Eye (tissue), 1 donor: ENCODE data around the gene TOMM40L.
"Not testable (repeated sequence)": the region's sequence is repeated elsewhere in the genome, so short reads cannot be mapped to it uniquely, and the experiment has no call there.

Experiments
- DNase-seq: peaks from one replicate; pipeline ENCODE4 v3.0.0-alpha.2; 2015

Gene TOMM40L

DNA sequence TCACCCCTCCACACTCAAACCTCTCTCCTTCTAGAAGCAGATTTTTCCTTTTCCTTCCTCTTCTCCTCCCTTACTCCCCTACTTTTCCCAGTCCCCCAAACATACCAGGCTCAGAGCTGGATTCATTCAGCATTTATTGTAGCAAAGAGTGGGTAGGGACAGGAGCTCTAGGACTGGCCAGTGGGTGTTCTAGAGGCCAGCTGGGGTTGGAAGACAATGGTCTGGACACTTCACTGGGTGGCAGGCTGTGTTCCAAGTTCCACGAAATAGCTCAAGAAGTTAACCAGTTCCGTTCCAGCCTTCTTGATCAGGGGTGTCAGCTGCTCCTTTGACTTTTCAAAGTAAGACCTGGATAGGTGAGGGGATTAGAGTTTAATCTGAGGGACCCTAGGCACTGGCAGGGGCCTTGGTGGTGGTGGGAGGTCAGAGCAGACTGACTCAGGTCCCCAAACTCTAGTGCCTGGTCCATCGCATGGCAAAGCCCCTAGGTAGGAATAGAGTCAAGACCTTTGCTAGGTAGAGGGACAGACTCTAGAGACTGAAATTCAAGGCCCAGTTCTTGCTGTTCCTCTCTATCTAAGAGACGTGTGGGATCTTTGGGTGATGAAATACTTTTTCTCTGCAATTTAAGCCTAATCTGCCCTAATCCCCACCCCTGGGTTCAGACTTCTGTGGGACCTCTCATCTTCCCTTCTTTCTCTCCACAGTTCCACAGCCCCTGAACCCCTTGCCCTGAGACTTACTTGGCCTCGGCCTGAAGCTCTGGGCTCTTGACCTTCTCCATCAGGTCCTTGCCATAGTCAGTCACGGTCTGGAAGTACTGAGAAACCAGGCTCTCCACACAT, 3.5 kb upstream of the TOMM40L start:
- DNase-seq, result no peak

DNA sequence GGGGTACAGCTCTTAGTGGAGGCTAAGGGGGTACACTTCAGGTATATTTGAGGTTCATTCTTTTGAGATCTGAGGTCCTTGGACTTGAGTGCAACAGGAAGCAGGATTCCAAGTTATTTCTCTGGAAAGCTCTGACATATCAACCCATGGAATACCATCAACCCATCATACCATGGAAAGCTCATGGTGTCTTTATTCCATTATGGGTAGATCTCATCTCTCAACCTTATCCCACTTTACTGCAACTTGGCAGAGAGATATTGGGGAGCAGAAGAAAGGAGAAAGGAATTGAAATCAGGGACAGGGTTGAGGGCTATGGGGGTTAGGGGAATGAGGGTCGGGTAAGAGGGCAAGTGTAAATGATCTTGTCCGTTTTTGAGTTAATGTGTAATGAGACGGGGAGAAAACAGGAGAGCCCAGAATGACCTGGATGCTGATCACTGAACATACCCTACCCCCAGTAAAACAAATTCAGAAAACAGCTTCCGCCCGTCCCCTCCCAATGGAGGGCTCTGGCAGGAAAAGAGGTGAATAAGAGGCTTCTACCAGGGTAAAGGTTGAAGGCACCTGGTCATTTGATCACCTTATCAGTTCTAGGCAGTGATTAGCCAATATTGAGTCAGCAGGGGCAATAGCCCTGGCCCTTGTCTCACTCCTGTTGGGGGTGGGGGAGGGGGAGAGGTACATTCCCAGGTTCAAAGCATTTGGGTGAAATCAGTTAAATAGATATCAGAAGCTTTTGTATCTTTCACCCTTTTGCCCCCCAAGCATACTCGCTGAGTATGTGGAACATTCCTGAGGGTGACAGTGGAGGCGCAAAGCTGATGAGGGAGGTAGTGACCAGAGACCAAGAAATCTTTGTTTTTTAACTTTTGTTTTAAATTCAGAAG, 1.8 kb upstream of the TOMM40L start:
- DNase-seq, result no peak

DNA sequence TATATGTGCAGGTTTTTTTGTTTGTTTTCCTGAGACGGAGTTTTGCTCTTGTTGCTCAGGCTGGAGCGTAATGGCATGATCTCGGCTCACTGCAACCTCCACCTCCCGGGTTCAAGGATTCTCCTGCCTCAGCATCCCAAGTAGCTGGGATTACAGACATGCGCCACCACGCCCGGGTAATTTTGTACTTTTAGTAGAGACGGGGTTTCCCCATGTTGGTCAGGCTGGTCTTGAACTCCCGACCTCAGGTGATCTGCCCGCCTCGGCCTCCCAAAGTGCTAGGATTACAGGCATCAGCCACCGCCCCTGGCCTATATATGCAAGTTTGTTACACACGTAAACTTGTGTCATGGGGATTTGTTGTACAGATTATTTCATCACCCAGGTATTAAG, 1.2 kb upstream of the TOMM40L start:
- not testable (repeated sequence) for DNase-seq

DNA sequence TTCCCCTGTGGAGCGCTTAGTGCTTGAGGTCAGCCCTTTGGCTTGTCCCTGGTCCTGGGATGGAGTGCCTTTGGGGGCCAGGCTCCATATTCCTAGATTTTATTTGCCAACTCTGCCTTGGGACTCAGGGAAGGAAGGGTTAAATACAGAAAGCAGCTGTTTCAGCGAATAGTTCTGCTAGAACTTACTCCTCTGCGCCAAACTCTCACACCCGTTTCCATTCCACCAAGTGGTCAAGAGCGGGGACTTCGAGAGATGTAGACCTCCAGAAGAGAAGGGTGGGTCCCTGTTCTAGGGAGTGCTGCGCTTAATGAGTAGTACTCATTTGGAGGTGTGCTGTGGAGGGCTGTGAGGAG, 704 bp upstream of the TOMM40L start:
- DNase-seq, result no peak

DNA sequence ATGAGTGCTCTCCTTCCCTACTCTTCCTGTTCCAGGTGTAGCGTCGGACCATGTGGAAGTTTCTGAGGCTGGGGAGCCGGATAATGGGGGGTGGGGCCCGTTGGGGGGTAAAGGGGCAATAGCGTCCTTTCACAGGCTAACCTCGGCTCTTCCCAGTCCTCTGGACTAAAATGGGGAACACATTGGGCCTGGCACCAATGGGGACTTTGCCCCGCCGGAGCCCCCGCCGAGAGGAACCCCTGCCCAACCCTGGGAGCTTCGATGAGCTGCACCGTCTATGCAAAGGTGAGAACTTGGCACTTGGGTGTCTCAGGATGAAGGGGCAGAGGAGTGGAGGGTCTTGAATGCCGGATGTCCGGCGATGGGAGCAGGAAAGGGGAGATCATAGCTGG, 456 bp downstream of the TOMM40L start:
- DNase-seq, result peak; percentile 18

DNA sequence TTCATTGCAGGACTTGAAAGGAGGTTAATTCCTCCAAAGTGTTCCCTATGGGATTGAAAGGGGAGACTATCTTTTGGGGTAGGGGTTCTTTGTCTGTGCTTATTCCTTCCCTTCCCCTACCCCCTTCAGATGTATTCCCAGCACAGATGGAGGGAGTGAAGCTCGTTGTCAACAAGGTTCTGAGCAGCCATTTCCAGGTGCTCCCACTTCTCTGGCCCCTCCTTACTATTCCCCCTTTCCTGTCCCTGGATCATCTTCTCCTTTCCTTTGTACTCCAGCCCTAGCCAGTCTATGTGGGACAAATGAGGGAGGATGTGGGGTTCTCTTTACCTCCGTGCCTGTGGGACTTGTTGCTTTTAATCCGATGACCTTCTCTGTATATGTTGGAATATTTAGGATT, 899 bp downstream of the TOMM40L start:
- peak; percentile 11 for DNase-seq

DNA sequence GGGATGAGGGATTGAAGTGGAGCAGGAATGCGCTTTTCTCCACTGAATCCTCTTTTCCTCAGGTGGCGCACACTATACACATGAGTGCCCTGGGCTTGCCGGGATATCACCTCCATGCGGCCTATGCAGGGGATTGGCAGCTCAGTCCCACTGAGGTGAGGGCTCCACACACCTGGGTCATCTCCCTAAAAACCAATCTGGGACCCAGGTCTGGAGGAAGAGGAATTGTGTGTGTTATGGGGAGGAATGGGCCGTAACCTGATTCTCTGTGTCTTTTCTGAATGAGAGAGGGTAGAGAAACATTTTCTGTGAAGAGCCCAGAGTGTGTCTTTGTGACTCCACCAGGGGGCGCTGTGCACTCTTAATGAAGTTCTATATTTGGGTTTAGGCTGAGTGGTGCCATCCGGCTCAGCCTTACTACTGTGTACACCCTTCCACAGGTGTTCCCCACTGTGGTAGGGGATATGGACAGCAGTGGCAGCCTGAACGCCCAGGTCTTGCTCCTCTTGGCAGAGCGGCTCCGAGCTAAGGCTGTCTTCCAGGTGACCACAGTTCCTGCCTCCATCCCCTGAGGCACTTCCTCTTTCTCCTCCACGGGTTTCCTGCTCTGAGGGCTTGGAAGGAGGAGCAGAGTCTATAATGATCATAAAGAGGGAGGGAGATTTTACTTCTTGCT, 1.5 kb downstream of the TOMM40L start:
- DNase-seq, result peak; percentile 90

DNA sequence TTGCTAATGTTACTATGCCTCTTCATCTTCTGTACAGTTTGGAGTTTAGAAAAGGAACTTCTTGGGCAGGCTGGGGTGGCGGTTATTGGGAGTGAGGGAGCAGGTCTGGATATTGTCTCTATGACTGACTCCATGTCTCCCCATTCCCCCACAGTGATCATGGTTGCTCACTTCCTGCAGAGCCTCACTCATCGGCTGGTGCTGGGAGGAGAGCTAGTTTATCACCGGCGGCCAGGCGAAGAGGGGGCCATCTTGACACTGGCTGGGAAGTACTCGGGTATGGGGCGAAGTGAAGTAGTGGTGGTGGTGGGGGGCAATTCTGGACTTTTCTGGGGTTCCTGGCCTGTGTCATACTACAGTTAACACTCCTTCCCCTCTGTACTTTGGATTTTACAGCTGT, 2.2 kb downstream of the TOMM40L start:
- DNase-seq, result no peak

DNA sequence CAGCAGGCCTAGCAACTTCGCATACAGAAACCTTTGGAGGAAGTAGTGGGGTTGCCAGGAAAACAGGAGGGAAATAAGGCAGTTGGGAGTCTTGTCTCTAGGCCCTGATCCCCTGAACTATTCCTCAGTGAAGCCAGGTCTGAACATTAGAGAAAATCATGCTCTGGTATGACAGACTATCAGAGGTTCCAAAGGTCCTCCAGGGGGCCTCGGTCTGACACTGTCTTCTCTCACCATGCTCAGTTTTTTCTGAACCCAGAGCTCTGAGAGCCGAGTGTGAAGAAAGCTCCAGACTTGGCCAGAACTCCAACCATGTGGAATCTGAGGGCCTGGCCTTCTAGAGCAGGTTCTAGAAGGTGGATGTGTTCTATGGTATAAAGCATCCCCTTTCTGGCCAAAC, 4.0 kb downstream of the TOMM40L start:
- DNase-seq, result no peak

DNA sequence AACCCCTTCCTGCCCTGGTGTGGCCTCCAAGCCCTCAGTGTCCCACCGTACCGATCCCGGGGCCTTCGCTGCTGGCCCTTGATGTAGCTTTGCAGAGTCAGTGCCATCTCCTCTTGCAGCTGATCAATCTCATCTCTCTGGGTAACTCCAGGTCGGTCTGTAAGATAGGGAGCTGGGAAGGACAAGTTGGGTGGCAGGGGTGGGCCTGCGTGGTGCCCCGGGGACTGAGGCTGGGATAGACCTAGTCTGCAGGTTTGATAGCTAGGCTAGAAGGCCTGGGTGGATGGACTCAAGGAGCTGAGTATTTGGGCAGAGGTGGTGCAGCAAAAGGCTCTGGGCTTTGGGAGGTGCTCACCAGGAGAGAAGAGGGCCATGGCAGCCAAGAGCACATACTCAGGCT, 4.9 kb downstream of the TOMM40L start:
- DNase-seq, result no peak

DNA sequence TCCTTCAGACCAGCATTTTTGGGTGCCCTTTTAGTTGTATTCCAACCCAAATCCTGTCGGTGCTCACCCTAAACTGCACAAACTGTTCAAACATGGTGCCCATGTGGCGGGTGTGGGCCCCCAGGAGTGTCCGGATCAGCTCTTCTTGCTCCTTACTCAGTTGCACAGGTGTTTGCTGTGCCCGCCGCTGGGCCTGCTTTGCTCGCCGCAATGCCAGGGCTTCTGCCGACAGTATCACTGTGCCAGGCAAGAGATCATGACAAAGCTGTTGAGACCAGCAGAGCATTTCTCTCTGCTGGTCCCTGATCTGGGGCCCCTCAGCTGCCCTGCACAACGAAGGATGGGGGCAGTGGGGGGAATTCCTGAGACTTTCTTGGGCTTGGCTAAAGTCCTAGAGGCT, 7.2 kb downstream of the TOMM40L start:
- no peak for DNase-seq

DNA sequence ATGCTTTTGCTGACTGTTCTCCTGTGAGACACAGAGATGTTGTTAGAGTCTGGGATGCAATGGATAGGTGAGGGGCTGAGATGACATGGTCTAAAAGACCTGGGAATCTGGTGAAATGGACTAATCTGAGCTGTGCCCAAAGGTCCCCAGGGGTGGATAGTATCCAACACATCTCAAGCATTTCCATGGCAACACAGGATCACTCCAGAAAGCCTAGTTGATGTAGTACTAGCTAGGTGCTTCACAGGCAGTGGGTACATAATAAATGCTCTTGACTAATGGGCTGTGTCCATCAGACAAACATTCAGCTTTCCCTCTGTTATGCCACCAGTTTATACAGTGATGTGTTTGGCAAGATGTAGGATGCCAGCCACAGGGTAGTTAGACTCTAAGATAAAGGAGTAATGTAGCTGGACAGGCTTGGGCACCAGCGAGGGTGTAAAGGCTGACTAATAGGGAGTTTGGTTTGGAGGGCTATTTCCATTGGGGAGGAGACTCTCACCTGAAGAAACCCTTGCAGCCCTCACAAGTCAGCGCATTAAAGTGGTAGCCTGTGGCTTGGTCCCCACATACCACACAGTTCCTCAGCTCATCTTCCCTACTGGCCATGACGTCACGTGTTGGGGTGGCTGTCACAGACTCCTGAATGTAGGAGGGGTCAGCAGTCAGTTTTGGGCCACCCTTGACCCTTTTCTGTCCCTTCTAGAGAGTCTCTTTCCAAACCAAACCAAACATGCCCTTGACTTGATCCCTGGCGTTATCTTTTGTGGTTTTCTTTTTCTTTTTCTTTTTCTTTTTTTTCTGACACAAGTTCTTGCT, 10.3 kb downstream of the TOMM40L start:
- no peak for DNase-seq

DNA sequence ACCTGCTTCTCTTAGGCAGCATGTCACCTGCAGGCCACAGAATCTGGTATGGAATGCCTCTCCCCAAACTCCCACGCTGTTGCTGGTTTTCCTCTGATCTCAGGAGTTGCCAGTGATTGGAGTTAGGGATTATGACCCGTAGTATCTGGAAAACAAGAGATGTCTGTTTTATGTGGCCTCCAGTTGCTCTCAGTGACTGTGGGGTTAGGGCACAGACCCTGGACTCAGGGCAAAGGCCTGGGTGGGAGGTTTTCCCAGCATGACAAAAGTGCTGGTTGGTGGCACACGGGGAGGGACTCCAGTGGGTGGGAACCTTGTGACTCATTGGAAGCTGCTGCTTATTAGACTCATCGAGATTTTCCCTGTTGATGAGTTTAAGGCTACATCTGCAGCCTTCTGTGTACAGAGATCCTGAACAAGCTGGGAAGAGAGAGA, 12.2 kb downstream of the TOMM40L start, which contains the start of gene NR1I3:
Gene NR1I3, minus strand, starts transcription at position 165 of the 435 bp plus-strand sequence. CDS start 1,638 bp downstream, outside the sequence.
- DNase-seq, result no peak

DNA sequence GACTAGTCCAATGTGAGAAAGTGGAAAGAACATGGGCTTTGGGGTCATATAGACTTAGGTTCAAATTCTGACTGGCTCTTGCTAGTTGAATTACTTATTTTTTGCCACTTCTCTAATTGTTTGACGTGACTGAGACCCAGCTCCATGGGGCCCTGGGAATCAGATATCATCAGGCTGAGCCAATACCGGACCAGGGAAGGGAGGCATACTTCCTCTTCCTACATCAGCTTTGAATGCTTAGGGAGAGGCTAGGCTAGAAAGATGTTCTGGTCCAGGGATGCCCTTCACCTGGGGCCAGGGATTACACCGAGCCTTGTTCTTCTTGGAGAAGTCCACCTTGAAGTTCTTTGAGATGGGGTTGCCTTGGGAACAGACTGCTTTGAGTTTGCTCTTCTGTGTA, 15.8 kb downstream of the TOMM40L start:
- DNase-seq, result no peak

DNA sequence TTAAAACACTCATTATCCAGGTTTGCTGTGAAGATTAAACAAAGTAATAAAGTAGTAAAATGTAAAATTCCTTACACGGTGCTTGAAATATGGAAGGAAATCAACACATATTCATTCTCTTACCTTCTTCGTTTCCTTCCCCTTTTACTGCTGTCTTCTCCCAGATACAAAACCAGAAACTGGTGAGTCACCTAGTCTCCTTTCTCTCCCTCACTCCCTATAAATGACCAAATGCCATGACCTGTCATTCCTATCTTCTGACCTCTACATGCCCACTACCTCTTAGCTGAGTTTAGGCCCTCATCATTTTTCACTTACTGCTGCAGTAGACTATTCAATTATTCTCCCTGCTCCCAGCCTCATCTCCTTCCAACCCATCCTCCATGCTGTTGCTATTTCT, 16.5 kb downstream of the TOMM40L start:
- no peak for DNase-seq

DNA sequence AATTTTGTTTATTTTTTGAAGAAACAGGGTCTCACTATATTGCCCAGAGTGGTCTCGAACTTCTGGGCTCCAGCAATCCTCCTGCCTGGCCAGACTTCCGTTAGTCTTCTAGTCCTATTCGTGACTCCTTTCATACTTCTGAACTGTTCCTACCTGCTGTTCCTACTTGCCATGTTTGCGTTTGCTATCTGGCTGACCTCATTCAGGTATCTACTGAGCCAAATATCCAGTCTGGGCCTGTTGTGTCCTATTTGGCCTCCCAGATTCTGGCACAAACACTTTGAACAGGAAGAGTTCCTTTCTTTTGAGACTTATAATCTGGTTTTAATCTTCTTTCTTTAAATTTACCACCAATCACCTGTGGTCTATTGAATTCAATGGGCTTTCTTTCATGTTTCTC, 19.0 kb downstream of the TOMM40L start:
- DNase-seq, result no peak

DNA sequence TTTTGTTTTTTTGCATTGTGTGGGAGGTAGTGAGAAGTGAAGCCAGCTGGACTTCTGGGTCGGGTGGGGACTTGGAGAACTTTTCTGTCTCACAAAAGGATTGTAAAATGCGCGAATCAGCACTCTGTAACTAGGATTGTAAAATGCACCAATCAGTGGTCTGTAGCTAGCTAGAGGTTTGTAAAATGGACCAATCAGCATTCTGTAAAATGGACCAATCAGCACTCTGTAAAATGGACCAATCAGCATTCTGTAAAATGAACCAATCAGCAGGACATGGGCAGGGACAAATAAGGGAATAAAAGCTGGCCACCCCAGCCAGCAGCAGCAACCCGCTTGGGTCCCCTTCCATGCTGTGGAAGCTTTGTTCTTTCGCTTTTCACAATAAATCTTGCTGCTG, 24.2 kb downstream of the TOMM40L start:
- DNase-seq, result not testable (repeated sequence)

DNA sequence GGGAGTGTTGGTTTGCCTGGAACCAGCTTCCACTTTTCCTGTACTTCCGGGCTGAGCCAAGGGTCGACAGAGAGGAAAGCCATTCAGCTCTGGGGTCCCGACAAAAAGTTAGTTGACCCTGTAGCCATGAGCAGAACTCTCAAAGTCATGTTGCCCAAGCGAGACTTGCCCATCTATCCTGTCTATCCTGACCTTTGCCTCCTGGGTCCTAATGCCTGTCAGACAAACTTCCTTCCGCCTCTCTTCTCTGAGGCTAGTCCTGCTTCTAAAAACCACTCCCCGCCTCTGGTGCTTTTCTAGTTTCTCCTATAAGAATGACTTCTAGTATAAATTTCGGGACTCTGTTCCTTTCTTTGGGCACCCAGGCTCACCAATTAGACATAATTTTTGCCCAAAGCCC, 25.0 kb downstream of the TOMM40L start:
- DNase-seq, result no peak

DNA sequence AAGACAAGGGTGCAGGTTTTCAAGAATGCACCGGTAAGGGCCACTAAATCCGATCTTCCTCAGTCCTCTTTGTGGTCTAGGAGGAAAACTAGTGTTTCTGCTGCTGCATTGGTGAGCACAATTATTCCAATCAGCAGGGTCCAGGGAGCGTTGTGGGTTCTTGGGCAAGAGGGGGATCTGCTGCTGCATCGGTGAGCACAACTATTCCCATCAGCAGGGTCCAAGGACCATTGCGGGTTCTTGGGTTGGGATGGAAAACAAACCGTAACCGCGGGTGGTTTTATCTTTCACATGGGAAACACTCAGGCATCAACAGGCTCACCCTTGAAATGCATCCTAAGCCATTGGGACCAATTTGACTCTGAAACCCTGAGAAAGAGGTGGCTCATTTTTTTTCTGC, 25.7 kb downstream of the TOMM40L start:
- no peak for DNase-seq

DNA sequence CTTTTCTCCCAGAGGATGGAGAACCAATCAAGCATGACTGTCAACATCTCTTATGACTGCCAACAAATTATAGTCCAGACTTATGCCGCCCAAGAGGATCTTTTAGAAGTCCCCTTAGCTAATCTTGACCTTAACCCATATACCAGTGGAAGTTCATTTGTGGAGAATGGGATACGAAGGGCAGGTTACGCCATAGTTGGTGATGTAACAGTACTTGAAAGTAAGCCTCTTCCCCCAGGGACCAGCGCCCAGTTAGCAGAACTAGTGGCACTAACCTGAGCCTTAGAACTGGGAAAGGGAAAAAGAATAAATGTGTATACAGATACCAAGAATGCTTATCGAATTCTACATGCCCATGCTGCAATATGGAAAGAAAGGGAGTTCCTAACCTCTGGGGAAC, 29.4 kb downstream of the TOMM40L start:
- DNase-seq, result not testable (repeated sequence)

DNA sequence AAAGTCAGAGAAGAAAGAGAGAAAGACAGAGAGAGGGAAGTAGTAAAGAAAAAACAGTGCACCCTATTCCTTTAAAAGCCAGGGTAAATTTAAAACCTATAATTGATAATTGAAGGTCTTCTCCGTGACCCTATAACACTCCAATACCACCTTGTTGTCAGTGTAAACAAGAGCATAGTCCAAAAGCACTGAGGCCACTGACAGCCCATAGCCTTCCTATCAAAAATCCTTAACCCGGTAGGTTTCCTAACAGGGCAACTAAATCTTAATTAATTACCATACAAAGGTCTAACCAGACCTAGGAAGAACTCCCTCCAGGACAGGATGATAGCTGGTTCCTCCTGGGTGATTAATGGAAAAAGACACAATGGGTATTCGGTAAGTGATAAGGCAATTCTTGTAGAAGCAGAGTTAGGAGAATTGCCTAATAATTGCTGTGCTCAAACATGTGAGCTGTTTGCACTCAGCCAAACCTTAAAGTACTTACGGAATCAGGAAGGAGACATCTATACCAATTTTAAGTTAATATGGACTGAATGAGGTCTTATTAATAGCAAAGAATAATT, 30.2 kb downstream of the TOMM40L start:
- DNase-seq, result not testable (repeated sequence)

DNA sequence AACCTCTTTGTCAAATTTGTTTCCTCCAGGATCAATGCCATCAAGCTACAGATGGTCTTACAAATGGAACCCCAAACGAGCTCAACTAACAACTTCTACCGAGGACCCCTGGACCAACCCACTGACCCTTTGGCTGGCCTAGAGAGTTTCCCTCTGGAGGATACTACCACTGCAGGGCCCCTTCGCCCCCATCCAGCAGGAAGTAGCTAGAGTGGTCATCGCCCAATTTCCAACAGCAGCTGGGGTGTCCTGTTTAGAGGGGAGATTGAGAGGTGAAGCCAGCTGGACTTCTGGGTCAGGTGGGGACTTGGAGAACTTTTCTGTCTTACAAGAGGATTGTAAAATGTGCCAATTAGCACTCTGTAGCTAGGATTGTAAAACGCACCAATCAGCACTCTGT, 31.2 kb downstream of the TOMM40L start:
- peak; percentile 29 for DNase-seq
